LNCAP (cell line): ENCODE measurements around the gene ZNF219.
A peak's percentile ranks its signal among the peaks of the same experiment; 100 is the strongest.

ENCODE experiments used
- CTCF ChIP-seq: fragments of 450-650 bp; IDR thresholded peaks from 2 replicates; pipeline ENCODE4 v1.5.1; 2017; ENCODE audit warnings: mild to moderate bottlenecking

ZNF219 gene

GRCh38 chr14:21098076-21098891 lies at the start of gene ZNF219:
TSS of gene ZNF219 (minus strand) at chr14:21098655. CDS start at chr14:21093591, 5,064 bp downstream.
- no peak for TF ChIP-seq CTCF

GRCh38 chr14:21145437-21145836 lies 47.0 kb upstream of the ZNF219 start:
- no peak for TF ChIP-seq CTCF

- TF ChIP-seq CTCF = no peak
Measured at GRCh38 chr14:21142357-21142756, 43.9 kb upstream of the ZNF219 start.

GRCh38 chr14:21136024-21136423 lies 37.6 kb upstream of the ZNF219 start:
- peak; percentile 86 for TF ChIP-seq CTCF

- no peak for TF ChIP-seq CTCF
Measured at GRCh38 chr14:21133901-21134300, 35.4 kb upstream of the ZNF219 start.

GRCh38 chr14:21123429-21123828 lies 25.0 kb upstream of the ZNF219 start:
- TF ChIP-seq CTCF = no peak

GRCh38 chr14:21121122-21121521 lies 22.7 kb upstream of the ZNF219 start:
- no peak for TF ChIP-seq CTCF
